ACC112 (cell line): ENCODE measurements around the gene HS6ST3.
"Not testable (repeated sequence)": the region's sequence is repeated elsewhere in the genome, so short reads cannot be mapped to it uniquely, and the experiment has no call there.

Source experiments
- H2AFZ ChIP-seq: fragments of 200-600 bp; sonication (generic); one replicate; pipeline ENCODE4 v1.6.0; 2017; ENCODE audit warnings: antibody characterized with exemption, low read length; ENCODE audit not compliant: unreplicated experiment
- H3K27ac ChIP-seq: fragments of 200-600 bp; sonication (generic); 2 replicates; pipeline ENCODE4 v1.5.1; 2014; ENCODE audit warnings: low read depth, mild to moderate bottlenecking, antibody characterized with exemption, low read length, moderate library complexity
- H3K27me3 ChIP-seq: fragments of 200-600 bp; sonication (generic); 2 replicates; pipeline ENCODE4 v1.6.1; 2014; ENCODE audit warnings: mild to moderate bottlenecking, antibody characterized with exemption, low read length, moderate library complexity, mixed read lengths; ENCODE audit not compliant: insufficient read depth
- H3K36me3 ChIP-seq: fragments of 200-600 bp; sonication (generic); 2 replicates; pipeline ENCODE4 v1.6.1; 2016; ENCODE audit warnings: mild to moderate bottlenecking, antibody characterized with exemption, low read length, moderate library complexity, mixed read lengths; ENCODE audit not compliant: insufficient read depth
- H3K4me1 ChIP-seq: fragments of 200-600 bp; sonication (generic); one replicate; pipeline ENCODE4 v1.6.1; 2016; ENCODE audit warnings: low read length, mixed read lengths; ENCODE audit not compliant: insufficient read depth, unreplicated experiment, control insufficient read depth
- H3K4me3 ChIP-seq: fragments of 200-600 bp; sonication (generic); 2 replicates; pipeline ENCODE4 v1.5.1; 2014; ENCODE audit warnings: mild to moderate bottlenecking, low read depth, low read length
- H3K79me2 ChIP-seq: fragments of 200-600 bp; sonication (generic); one replicate; pipeline ENCODE4 v1.6.0; 2016; ENCODE audit warnings: low read length; ENCODE audit not compliant: control insufficient read depth, unreplicated experiment, insufficient read depth

The HS6ST3 gene

DNA sequence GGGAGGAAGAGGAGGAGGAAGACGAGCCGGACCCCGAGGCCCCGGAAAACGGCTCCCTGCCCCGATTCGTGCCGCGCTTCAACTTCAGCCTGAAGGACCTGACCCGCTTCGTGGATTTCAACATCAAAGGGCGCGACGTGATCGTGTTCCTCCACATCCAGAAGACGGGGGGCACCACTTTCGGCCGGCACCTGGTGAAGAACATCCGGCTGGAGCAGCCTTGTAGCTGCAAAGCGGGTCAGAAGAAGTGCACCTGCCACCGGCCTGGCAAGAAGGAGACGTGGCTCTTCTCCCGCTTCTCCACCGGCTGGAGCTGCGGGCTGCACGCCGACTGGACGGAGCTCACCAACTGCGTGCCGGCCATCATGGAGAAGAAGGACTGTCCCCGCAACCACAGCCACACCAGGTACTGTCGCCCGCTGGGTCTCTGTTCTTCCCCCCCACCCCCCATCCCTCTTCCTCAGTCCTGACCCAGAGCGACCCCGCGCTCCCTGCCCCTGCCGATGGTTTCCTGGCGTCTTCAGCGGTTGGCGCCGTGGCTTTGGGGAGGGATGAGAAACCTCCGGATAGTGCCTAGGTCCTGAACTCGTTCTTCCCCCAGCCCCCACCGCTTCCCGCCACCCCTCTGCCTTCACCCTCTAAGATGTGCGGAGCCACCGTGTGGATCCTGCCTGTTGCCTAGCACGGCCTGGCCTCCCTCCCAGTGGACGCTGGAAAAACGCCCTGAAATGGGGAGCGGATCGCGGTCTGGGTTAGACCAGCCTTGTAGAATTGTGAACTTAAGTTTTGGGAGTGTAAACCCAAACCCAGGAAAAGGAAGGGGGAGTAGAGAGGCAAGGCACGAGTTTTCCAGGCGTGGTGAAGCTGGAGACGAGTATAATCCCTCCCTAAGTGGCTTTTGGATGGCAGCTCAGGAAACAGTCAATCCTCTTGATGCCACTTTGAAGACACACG is 1.5 kb downstream of the HS6ST3 start:
- peaks cover 75% of the 10 kb centered on the region for H3K27me3 ChIP-seq
- peak overlapping the region; percentile 68 for H3K4me3 ChIP-seq
- H3K79me2 ChIP-seq: no peaks in the 10 kb centered on the region
- H2AFZ ChIP-seq: peak overlapping the region; percentile 84
- H3K4me1 ChIP-seq: no peaks in the 10 kb centered on the region
- no peak overlapping the region for H3K27ac ChIP-seq
- H3K36me3 ChIP-seq: no peaks in the 10 kb centered on the region

DNA sequence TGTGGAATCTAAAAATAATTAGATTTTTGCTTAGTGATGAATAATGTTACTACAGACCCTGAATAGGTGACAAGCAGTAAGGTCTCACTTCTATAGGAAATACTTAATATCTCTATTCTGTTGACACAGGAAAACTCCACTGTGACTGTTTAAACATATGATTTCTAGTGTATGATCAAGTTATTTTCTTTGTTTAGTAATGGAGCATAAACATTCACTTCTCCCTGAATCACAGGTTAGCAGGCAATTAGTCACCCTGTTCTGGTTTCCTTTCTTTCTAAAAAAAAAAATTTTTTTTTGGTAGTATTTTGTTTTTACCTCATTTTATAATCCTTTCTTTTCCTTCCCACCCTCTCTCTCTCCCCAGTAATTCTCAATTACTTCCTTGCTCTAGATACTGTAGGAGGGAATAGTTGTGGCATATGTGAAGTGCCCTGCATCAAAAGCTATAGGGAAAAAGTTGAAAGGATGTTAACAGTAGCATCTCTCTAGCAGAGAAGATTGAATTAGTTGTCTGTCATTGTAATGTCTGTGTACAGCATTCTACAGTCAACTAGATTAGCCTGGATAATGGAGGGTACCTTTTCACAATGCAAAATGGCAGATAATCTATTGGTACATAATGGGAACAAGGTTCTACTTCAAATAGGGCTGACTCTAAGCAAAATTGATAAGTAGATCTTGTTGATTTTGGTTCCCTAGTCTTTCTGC is 3.5 kb downstream of the HS6ST3 start:
- Histone ChIP-seq H3K79me2 (no peaks in the 10 kb centered on the region), H2AFZ (no peak overlapping the region), H3K27ac (no peak overlapping the region), H3K4me3 (no peak overlapping the region), H3K4me1 (no peaks in the 10 kb centered on the region), H3K27me3 (peaks cover 56% of the 10 kb centered on the region), H3K36me3 (no peaks in the 10 kb centered on the region)

DNA sequence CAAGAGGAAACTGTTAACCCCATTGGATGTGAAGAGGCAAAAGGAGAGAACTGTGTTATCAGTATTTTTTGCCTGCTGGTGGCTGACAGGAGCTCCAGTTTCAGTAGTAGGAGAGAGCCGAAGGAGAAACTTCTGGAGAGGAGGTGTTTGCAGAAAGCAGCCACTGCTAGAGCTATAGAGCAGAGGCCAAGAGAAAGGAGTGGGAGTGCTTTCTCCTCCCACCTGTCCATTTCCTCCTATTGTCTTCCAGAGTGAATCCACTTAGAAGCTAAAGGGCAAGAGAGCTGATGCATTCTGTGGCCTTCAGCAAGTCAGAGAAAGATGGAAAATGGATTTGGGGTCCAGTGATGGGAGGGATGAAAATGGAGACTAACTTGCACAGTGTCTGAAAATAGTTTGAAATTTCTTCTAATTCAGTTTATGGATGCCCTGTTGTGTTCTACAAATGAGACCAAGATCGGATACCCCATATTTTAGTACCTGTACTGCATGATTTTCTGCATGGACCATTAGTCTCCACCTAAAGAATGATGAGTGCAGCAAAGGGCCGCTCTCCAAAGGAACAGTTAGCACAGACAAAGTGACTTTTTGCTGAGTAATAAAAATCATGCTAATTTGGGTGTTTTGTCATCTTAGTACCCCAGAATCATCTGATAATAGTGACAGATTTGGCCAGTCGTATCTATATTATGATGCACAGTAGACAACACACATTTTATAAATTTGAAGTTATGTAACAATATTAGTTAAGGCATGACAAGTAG is 10.7 kb downstream of the HS6ST3 start:
- no peaks in the 10 kb centered on the region for H3K4me1 ChIP-seq
- no peaks in the 10 kb centered on the region for H3K79me2 ChIP-seq
- H3K4me3 ChIP-seq: no peak overlapping the region
- H3K27ac ChIP-seq: no peak overlapping the region
- H3K27me3 ChIP-seq: peaks cover 12% of the 10 kb centered on the region
- H2AFZ ChIP-seq: no peak overlapping the region
- no peaks in the 10 kb centered on the region for H3K36me3 ChIP-seq

DNA sequence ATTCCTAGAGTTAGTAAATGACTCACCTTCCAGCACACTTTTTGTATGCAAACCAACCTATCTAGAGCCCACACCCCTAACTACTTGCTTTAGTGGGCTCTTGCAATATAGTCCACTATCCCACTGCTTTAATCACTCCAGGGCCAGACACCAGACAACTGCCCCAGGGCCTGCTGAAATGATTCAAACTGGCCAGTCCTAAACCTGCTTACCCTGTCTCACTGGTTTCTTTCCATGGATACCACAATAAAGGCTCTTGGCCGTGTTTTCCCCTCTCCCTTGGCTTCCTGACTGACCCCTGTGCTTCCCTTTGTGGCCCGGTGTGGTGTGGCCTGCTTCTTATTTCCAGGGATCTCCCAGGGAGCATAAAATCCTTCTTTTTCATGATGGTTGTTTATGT is 14.6 kb downstream of the HS6ST3 start:
- Histone ChIP-seq H3K27ac (no peak overlapping the region), H3K4me1 (no peaks in the 10 kb centered on the region), H3K79me2 (no peaks in the 10 kb centered on the region), H2AFZ (no peak overlapping the region), H3K27me3 (peaks cover 22% of the 10 kb centered on the region), H3K4me3 (no peak overlapping the region), H3K36me3 (no peaks in the 10 kb centered on the region)

DNA sequence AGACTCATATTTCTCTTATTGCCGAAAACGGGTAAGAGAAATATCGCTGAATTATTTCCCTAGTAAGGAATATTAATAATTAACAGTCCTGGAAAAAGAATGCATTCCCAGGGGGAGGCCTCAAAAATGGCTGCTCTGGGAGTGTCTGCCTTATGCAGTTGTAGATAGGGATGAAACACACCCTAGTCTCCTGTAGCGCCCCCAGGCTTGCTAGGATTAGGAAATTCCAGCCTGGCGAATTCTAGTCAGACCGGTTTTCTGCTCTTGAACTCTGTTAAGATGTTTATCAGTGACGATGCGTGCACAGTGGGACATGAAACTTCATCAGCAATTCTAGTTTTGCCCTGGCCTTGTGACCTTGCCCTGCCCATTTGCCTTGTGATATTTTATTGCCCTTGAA is 18.2 kb downstream of the HS6ST3 start:
- H3K79me2 ChIP-seq, H3K36me3 ChIP-seq, H2AFZ ChIP-seq, H3K4me1 ChIP-seq, H3K4me3 ChIP-seq, H3K27ac ChIP-seq: not testable (repeated sequence)
- H3K27me3 ChIP-seq: peaks cover 17% of the 10 kb centered on the region; the same call in 1 of the 2 replicates

DNA sequence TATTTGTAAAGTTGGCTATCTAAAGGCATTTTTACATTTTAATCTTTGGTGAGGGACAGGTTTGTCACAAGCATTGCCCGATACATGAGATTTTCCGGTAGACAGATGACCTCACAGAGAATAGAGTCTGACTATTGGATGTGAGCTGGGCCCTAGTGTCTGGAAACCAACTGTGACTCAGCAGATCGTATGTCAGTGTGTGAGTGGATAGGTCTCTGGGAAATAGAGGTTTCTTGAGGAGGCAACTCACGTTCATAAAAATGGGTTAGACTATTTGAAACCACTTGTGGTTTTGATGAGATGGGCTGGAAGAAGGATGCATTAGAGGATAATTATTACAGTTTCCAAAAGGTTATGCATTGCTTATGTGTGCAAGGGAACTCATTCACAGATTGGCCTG is 19.2 kb downstream of the HS6ST3 start:
- no peaks in the 10 kb centered on the region for H3K4me1 ChIP-seq
- no peak overlapping the region for H3K4me3 ChIP-seq
- H2AFZ ChIP-seq: no peak overlapping the region
- no peaks in the 10 kb centered on the region for H3K36me3 ChIP-seq
- H3K79me2 ChIP-seq: no peaks in the 10 kb centered on the region
- no peak overlapping the region for H3K27ac ChIP-seq
- H3K27me3 ChIP-seq: peaks cover 16% of the 10 kb centered on the region; the same call in 1 of the 2 replicates

DNA sequence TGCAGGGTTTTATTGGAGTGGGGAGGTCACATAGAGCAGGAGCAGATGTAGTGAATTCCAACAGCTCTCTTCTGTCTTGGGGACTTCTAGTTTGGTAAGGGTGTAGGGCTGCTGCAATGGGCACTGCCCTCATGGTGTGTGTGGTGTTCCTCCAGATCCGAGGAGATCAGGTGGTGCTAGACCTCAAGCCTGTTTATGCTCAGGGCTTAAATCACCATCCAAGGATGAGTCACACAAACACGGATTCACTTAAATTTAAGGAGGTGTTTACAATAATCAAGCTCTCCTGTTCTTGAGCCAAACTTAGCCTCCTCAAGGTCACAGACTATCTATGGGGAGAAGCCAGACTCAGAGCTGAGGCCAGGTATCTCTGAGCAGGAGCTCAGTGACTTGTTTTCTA is 23.0 kb downstream of the HS6ST3 start:
- H3K27me3 ChIP-seq: no peaks in the 10 kb centered on the region
- no peaks in the 10 kb centered on the region for H3K79me2 ChIP-seq
- H3K4me3 ChIP-seq: no peak overlapping the region
- no peak overlapping the region for H3K27ac ChIP-seq
- no peaks in the 10 kb centered on the region for H3K36me3 ChIP-seq
- no peak overlapping the region for H2AFZ ChIP-seq
- no peaks in the 10 kb centered on the region for H3K4me1 ChIP-seq

DNA sequence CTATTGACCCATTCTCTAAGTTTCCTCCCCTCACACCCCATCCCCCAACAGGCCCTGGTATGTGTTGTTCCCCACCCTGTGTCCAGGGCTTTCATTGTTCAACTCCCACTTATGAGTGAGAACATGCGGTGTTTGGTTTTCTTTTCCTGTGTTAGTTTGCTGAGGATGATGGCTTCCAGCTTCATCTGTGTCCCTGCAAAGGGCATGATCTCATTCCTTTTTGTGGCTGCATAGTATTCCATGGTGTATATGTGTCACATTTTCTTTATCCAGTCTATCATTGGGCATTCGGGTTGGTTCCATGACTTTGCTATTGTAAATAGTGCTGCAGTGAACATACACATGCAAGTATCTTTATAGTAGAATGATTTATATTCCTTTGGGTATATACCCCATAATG is 25.5 kb downstream of the HS6ST3 start:
- not testable (repeated sequence) for H3K36me3 ChIP-seq, H3K27me3 ChIP-seq, H2AFZ ChIP-seq, H3K79me2 ChIP-seq, H3K27ac ChIP-seq, H3K4me3 ChIP-seq, H3K4me1 ChIP-seq

DNA sequence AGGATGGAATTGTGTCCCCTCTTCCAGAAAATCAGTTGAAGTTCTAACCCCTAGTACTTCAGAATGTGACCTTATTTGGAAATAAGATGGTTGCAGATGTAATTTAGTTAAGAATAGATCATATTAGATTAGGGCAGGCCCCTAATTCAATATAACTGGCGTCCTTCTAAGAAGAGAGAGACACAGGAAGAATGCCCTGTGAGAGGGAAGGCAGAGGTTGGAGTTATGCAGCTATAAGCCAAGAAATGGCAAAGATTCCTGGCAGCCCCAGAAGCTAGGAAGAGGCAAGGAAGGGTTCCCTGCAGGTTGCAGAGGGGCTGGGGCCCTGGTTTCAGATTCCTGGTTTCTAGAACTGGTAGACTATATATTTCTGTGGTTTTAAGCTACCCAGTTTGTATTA is 30.0 kb downstream of the HS6ST3 start:
- no peak overlapping the region for H3K27ac ChIP-seq
- no peak overlapping the region for H2AFZ ChIP-seq
- H3K36me3 ChIP-seq: no peaks in the 10 kb centered on the region
- peaks cover 9% of the 10 kb centered on the region; the same call in 1 of the 2 replicates for H3K27me3 ChIP-seq
- no peaks in the 10 kb centered on the region for H3K79me2 ChIP-seq
- H3K4me3 ChIP-seq: no peak overlapping the region
- no peaks in the 10 kb centered on the region for H3K4me1 ChIP-seq

DNA sequence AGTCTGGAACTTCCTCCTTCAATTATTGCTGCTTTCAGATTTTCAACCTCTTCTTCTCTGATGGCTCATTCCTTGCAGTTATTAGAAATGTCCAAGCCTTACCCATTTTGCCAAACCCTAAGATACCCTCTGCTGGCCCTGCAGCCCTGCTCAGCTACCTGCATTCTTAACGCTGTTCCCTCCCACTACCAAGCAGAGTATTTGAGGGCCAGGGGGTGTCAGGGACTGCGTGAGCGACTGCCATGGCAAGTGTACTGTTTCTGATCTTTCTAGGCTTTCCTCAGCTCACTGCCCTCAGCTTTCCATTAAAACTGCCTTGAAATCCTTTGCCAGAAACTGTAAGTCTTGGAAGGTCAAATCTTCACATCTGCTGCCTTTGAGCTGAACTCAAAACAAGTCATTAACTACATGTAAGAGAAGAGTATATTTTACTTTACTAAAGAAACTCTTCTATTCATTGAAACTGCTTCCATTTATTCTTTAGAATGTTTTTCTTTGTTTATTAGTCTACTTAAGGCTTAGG is 41.0 kb downstream of the HS6ST3 start:
- Histone ChIP-seq H2AFZ (no peak overlapping the region), H3K79me2 (no peaks in the 10 kb centered on the region), H3K27ac (no peak overlapping the region), H3K36me3 (no peaks in the 10 kb centered on the region), H3K27me3 (peaks cover 18% of the 10 kb centered on the region), H3K4me3 (no peak overlapping the region), H3K4me1 (no peaks in the 10 kb centered on the region)
